Pancreas (tissue), 10 donors: ENCODE results near the gene SPACA4. TPM values are rescaled to one million over a fixed set of nuclear protein-coding genes. Genes with fewer than 3 reads are reported as not detected.

Experiments used
- ATAC-seq, 4 donors: fragments of 200-7000 bp; cut with Tn5 transposase; one replicate each; pipeline versions ENCODE4 v1.8.0 to v1.9.1; 2020; ENCODE audit warnings: mild to moderate bottlenecking in 4 of 4, moderate library complexity in 4 of 4
- DNase-seq, 6 donors: peaks; one replicate each; pipeline ENCODE4 v3.0.0-alpha.2; 2020
- FAIRE-seq: peaks from 2 replicates; lab custom pipeline; 2012; peaks lifted over from hg19 to GRCh38; lab: Jason Lieb, UNC
- H3K27ac ChIP-seq, 4 donors: fragments of 200-600 bp; sonication (generic); 1 replicate in 3 of 4; 2 replicates in 1 of 4; pipeline versions ENCODE4 v1.5.0 to v1.8.0; 2020
- H3K27me3 ChIP-seq, 4 donors: fragments of 200-600 bp; one replicate each; pipeline ENCODE4 v1.8.0; 2021
- H3K36me3 ChIP-seq, 3 donors: fragments of 200-600 bp; sonication (generic) in 1 of 3; one replicate each; pipeline versions ENCODE4 v1.5.0 to v1.8.0; 2020 to 2021
- H3K4me1 ChIP-seq, 3 donors: fragments of 200-600 bp; one replicate each; pipeline ENCODE4 v1.8.0; 2021
- H3K4me3 ChIP-seq, 4 donors: fragments of 200-600 bp; sonication (generic) in 2 of 4; one replicate each; pipeline versions ENCODE4 v1.5.0 to v1.8.0; 2020 to 2021
- H3K9me3 ChIP-seq, 4 donors: fragments of 200-600 bp; one replicate each; pipeline ENCODE4 v1.8.0; 2021
- WGBS, 2 donors: extraction: QIAGEN DNeasy Blood & Tissue Kit; methylation state at CpG; one replicate each; pipeline ENCODE4 v1.1.7; 2013; 5-methylcytosine and 5-hydroxymethylcytosine counted together
- intact Hi-C, 3 donors: fragments of 100-400 bp; cut with DNase I; formaldehyde crosslinking; loops; one replicate each; pipeline versions ENCODE4 v1.11.1 to v1.14.2; 2022
- polyA plus RNA-seq, 2 donors: library from polyadenylated mRNA; stranded (reverse); fragments of 200-250 nt; gene quantifications; one replicate each; pipeline ENCODE4 v1.2.3, GENCODE V29; 2013
- total RNA-seq, 6 donors: library from RNA; stranded (reverse); fragmentation: NEBNext Ultra II Directional in 4 of 6; extraction: Animal tissue kit (Norgen Biotek cat#: 25700) in 4 of 6; gene quantifications; one replicate each; pipeline versions ENCODE4 v1.2.1 to v1.2.4, GENCODE V29; 2021 to 2023
- TF ChIP-seq, protein P1 (sequence below), 4 donors: fragments of 200-600 bp; sonication (generic) in 3 of 4; IDR thresholded peaks; one replicate each; pipeline versions ENCODE4 v1.5.0 to v1.8.0; 2021; ENCODE audit warnings: antibody characterized with exemption in 4 of 4
- donor health status: healthy with polysubstance abuse.
- donor health status: DM: no; HTN: no; CAD: no; lungs with moderate emphysema.
- donor health status: DM: no; HTN: no; CAD: no.
- donor health status: control.
- donor health status: control.
- donor health status: Bipolar disorder and iron deficiency.
- donor health status: DM: yes; HTN: yes; CAD: no.
- donor health status: DM: no; HTN: no; CAD: no.
- donor health status: DM: no; HTN: no; CAD: no.
- donor health status: DM: yes; HTN: yes; CAD: no.

The SPACA4 gene
- total and polyA plus RNA-seq, 8 donors = 0.12 TPM; not detected in 7

DNA sequence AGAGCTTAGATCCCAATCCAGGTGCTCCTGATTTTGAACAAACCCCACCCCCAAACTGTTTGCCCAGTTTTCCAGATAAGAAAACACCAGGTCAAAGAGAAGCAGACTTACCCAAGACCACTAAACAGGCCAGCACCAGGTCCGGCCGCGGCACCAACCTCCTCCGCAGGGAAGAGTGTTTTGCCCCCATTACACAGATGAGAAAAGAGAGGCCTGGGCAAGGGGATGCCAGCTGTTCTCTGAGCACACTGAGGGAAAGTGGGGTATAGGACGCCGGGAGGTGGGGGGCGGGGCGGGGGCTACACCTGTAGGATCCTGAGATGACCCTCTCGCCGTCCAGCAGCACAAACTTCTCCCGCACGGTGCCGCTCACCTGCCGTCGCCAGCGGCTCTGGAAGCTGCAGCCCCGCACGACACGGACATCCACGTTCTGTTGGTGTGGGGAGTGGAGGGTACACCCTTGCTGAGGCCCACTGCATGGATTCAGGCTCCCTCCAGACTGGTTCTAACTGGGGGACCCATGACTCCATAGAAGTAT, 3.1 kb downstream of the SPACA4 start:
- Histone ChIP-seq H3K36me3 (no peaks in the 10 kb centered on the region), H3K27me3 (no peaks in the 10 kb centered on the region), H3K4me3 (no peak overlapping the region), H3K4me1 (no peaks in the 10 kb centered on the region), H3K9me3 (no peaks in the 10 kb centered on the region), H3K27ac (no peak overlapping the region)
- 88 to 90% methylated on average over 20 of the region's 20 CpGs for WGBS, 2 donors
- ATAC-seq (no peak), DNase-seq (no peak), FAIRE-seq (no peak)
- TF ChIP-seq, protein P1, sequence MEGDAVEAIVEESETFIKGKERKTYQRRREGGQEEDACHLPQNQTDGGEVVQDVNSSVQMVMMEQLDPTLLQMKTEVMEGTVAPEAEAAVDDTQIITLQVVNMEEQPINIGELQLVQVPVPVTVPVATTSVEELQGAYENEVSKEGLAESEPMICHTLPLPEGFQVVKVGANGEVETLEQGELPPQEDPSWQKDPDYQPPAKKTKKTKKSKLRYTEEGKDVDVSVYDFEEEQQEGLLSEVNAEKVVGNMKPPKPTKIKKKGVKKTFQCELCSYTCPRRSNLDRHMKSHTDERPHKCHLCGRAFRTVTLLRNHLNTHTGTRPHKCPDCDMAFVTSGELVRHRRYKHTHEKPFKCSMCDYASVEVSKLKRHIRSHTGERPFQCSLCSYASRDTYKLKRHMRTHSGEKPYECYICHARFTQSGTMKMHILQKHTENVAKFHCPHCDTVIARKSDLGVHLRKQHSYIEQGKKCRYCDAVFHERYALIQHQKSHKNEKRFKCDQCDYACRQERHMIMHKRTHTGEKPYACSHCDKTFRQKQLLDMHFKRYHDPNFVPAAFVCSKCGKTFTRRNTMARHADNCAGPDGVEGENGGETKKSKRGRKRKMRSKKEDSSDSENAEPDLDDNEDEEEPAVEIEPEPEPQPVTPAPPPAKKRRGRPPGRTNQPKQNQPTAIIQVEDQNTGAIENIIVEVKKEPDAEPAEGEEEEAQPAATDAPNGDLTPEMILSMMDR (IDR thresholded peaks at IDR 0.05) = no peak
- intact Hi-C loops = no loop called here

DNA sequence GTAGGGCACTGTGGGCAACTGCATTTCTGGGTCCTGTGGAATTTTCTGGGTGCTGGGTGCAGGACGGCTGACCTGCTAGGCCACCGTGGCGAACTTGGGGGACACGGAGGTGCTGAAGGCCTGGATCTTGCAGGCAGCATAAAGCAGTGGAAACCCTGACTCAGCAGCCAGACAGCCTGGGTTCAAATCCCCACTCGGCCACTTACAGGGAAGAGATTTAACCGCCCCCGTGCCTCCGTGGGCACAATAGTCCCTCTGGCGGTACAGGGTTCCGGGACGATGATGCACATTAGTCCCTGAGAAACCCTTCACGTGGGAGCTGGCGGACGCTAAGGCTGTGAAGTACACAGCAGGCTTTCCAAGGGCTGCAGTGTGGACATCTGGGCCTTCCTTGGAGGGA, 5.3 kb downstream of the SPACA4 start:
- H3K4me1 ChIP-seq = peaks cover 0 to 3% (median 1%) of the 10 kb centered on the region in 3 donors
- no peak for ATAC-seq
- TF ChIP-seq, protein P1 (IDR thresholded peaks at IDR 0.05) = no peak
- no peaks in the 10 kb centered on the region for H3K9me3 ChIP-seq
- H3K36me3 ChIP-seq = peaks cover 0 to 20% (median 16%) of the 10 kb centered on the region in 3 donors
- FAIRE-seq = no peak
- H3K27ac ChIP-seq = no peak overlapping the region
- 83 to 91% methylated on average over 14 of the region's 14 CpGs for WGBS, 2 donors
- no peak for DNase-seq
- H3K27me3 ChIP-seq = no peaks in the 10 kb centered on the region
- no peak overlapping the region for H3K4me3 ChIP-seq
- intact Hi-C loops = no loop called here

DNA sequence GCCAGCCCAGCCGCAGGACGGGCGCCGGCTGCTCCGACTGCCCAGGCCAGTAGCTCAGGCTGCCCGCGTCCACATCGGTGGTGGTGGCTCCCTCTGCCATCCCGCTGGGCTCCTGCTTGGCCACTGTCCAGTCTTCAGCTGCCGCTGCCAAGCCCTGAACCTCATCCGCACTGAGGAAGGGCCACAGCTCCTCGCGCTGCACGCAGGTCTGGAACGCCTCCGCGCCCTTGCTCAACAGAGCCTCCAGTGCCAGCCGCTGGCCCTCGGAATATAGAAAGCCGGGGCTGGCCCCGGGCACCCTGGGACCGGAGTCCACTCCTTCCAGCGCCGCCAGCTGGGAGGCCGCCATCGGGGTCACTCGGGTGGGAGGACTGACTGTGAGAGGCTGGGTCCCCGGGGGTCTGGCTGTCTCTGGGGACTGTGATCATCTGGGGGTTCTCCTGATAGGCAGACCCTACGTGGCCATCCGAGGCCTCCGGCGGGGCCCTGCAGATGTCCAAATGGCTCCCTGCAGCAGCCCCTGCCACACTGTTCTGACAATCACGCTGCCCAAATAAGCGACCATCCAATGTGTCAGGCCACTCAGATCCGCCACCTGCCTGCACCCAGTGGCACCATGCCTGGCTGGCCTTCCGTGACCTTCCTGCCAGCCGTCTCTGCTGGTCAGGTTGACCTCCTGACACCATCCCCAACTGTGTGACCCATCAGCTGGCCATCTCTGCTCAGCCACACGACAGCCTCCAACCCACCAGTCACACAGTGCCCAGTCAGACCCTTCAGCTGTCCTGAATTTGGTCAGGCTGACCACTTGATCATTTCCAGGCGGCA, 6.7 kb downstream of the SPACA4 start:
- Histone ChIP-seq H3K9me3 (no peaks in the 10 kb centered on the region), H3K36me3 (peaks cover 0 to 24% (median 22%) of the 10 kb centered on the region in 3 donors), H3K27me3 (no peaks in the 10 kb centered on the region), H3K4me1 (peaks cover 8 to 14% (median 12%) of the 10 kb centered on the region in 3 donors), H3K27ac (no peak overlapping the region), H3K4me3 (no peak overlapping the region)
- peak in 2 of 4 donors; percentile 3 for ATAC-seq
- whole genome bisulfite sequencing, 2 donors = 73 to 77% methylated on average over 39 of the region's 39 CpGs
- FAIRE-seq = no peak
- TF ChIP-seq, protein P1 (IDR thresholded peaks at IDR 0.05) = no peak
- peak in 5 of 6 donors; percentile 26 to 82 (median 49) for DNase-seq
- intact Hi-C loops = no loop called here

DNA sequence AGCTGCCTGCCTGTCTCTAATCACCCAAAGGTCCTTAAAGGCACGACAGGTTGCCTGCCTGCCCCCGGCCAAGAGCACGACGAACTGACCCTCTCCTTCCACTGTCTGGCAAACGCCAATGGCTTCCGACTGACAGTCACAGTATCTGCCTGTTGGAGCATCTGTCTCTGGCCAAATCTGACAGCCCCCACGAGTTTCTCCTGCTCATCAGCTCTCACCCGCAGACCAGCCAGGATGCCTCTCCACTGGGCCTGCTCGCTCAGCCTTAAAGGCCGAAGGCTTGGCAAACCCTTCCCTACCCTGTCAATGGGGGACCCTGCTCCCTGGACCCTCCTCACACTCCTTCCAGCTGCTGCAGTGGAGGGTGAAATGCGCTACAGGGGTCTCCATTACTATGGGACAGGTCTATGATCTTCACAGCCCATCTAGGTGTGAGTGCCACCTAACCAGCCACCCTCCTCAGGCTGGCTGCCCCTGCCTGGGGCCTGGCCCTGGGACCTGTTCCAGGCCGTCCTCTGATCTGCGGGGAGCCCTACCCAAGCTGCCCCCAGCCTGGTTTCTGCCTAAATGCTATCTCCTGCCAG, 7.4 kb downstream of the SPACA4 start:
- H3K36me3 ChIP-seq = peaks cover 0 to 24% (median 22%) of the 10 kb centered on the region in 3 donors
- ATAC-seq (no peak), DNase-seq (peak in 3 of 6 donors; percentile 28 to 66 (median 58)), FAIRE-seq (no peak)
- TF ChIP-seq, protein P1 (IDR thresholded peaks at IDR 0.05) = no peak
- no peak overlapping the region for H3K4me3 ChIP-seq
- intact Hi-C loops = no loop called here
- no peaks in the 10 kb centered on the region for H3K27me3 ChIP-seq
- 69 to 74% methylated on average over 13 of the region's 13 CpGs for WGBS, 2 donors
- H3K4me1 ChIP-seq = peaks cover 8 to 14% (median 12%) of the 10 kb centered on the region in 3 donors
- no peak overlapping the region for H3K27ac ChIP-seq
- H3K9me3 ChIP-seq = no peaks in the 10 kb centered on the region
